Ectodermal cell (in vitro differentiated cells): ENCODE results near the gene HSD17B3. TPM values are rescaled to one million over a fixed set of nuclear protein-coding genes. Genes with fewer than 3 reads are reported as not detected.

Experiments used
- H3K27ac ChIP-seq: 2 replicates; pipeline ENCODE4 v1.7.0; 2013; ENCODE audit warnings: mild to moderate bottlenecking, low read depth, low read length; ENCODE audit not compliant: insufficient read depth, poor library complexity, severe bottlenecking
- H3K27me3 ChIP-seq: 2 replicates; pipeline ENCODE4 v1.7.0; 2013; ENCODE audit warnings: mild to moderate bottlenecking, low read length; ENCODE audit not compliant: insufficient read depth, control insufficient read depth, poor library complexity, severe bottlenecking
- H3K36me3 ChIP-seq: one replicate; pipeline ENCODE4 v1.7.0; 2013; ENCODE audit warnings: low read length; ENCODE audit not compliant: control insufficient read depth, insufficient read depth
- H3K4me1 ChIP-seq: one replicate; pipeline ENCODE4 v1.7.0; 2013; ENCODE audit warnings: low read length; ENCODE audit not compliant: control insufficient read depth, insufficient read depth
- H3K4me3 ChIP-seq: 2 replicates; pipeline ENCODE4 v1.7.0; 2013; ENCODE audit warnings: low read depth, low read length, control low read depth; ENCODE audit not compliant: insufficient read depth
- H3K9me3 ChIP-seq: 2 replicates; pipeline ENCODE4 v1.7.0; 2013; ENCODE audit warnings: mild to moderate bottlenecking, low read length, moderate library complexity; ENCODE audit not compliant: control insufficient read depth
- WGBS, 2 experiments: methylation state at CpG; one replicate each; pipeline ENCODE4 v1.1.7; 2013; ENCODE audit warnings: missing lambda C conversion rate in 2 of 2; 5-methylcytosine and 5-hydroxymethylcytosine counted together
- polyA plus RNA-seq, 4 experiments: library from polyadenylated mRNA; stranded (reverse); fragments of 50-300 nt; gene quantifications; one replicate each; pipeline ENCODE4 v1.2.3, GENCODE V29; 2013

The HSD17B3 gene
- not detected for polyA plus RNA-seq (2013, experiment 1 of 4)
- not detected for polyA plus RNA-seq (2013, experiment 2 of 4)
- not detected for polyA plus RNA-seq (2013, experiment 3 of 4)
- not detected for polyA plus RNA-seq (2013, experiment 4 of 4)

DNA sequence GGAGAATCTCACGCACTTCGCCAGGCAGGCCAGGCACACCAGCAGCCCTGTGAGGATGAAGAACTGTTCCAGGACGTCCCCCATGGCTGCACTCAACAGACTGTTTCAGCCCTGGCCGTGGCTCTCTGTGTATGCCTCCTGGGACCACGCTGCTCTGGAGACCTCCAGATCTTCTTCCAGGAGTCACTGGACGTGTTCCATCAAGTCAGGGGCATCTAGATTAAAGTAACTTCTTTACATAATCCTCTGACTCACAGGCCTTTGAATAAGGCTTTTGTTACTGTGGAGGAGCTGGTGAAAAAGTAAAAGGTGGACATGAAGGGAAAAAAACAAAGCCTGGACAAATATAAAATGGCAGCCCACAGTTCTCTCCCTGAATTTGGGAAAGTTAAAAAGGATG is at the start of gene HSD17B3:
HSD17B3 (minus strand) TSS at position 156 of the 400 bp plus-strand sequence; CDS start at position 84, 72 bp downstream.
- no peak within 1 kb of the TSS for H3K27ac ChIP-seq
- H3K9me3 ChIP-seq: no peaks in the 10 kb centered on the region
- no peak within 1 kb of the TSS for H3K4me3 ChIP-seq
- 90 to 94% methylated on average over 6 of the region's 6 CpGs for WGBS, 2 experiments
- H3K4me1 ChIP-seq: no peaks in the 10 kb centered on the region
- no peaks in the 10 kb centered on the region for H3K36me3 ChIP-seq
- H3K27me3 ChIP-seq: no peaks in the 10 kb centered on the region

DNA sequence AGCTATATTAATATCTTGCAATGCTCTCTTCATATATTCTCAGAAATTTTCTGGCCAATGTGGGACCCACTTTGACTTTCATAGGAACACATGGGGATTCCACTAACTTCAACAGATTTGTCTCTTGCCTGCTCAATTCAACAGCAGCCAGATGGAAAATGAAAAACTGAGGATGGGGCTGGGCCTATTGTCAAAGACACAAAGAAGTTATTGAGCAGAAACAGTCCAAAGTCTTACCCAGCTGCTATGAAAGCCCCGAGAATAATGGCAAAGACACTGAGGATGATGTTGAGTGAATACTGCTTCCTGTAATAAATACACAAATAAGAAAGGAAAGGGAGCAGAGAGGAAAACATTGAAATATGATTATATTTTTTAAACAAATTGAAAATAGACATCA is 48.9 kb upstream of the HSD17B3 start:
- WGBS, 2 experiments: 90% methylated on average over 1 of the region's 1 CpG; no CpG with 5 or more reads in 1 of the 2 experiments
- H3K4me1 ChIP-seq: no peaks in the 10 kb centered on the region
- no peaks in the 10 kb centered on the region for H3K9me3 ChIP-seq
- H3K4me3 ChIP-seq: no peak overlapping the region
- H3K27me3 ChIP-seq: no peaks in the 10 kb centered on the region
- H3K27ac ChIP-seq: no peak overlapping the region
- no peaks in the 10 kb centered on the region for H3K36me3 ChIP-seq

- 97 to 99% methylated on average over 5 of the region's 5 CpGs for whole genome bisulfite sequencing, 2 experiments
- Histone ChIP-seq H3K4me3 (no peak overlapping the region), H3K9me3 (no peaks in the 10 kb centered on the region), H3K4me1 (peaks cover 7% of the 10 kb centered on the region), H3K27ac (no peak overlapping the region), H3K27me3 (no peaks in the 10 kb centered on the region), H3K36me3 (no peaks in the 10 kb centered on the region)
Observed at GRCh38 chr9:96348261-96348660, 46.3 kb upstream of the HSD17B3 start.

GRCh38 chr9:96345551-96345950 is 43.6 kb upstream of the HSD17B3 start:
- no peaks in the 10 kb centered on the region for H3K27me3 ChIP-seq
- peaks cover 11% of the 10 kb centered on the region for H3K4me1 ChIP-seq
- H3K36me3 ChIP-seq: no peaks in the 10 kb centered on the region
- 89 to 92% methylated on average over 9 of the region's 9 CpGs for WGBS, 2 experiments
- H3K27ac ChIP-seq: peak overlapping the region; percentile 33
- no peaks in the 10 kb centered on the region for H3K9me3 ChIP-seq
- H3K4me3 ChIP-seq: no peak overlapping the region

GRCh38 chr9:96344458-96345180 is 42.6 kb upstream of the HSD17B3 start:
- Histone ChIP-seq H3K9me3 (no peaks in the 10 kb centered on the region), H3K27ac (no peak overlapping the region), H3K36me3 (no peaks in the 10 kb centered on the region), H3K4me3 (no peak overlapping the region), H3K27me3 (no peaks in the 10 kb centered on the region), H3K4me1 (peaks cover 11% of the 10 kb centered on the region)
- 96 to 100% methylated on average over 1 to 3 of the region's 6 CpGs for WGBS, 2 experiments

GRCh38 chr9:96343515-96344360 is 41.8 kb upstream of the HSD17B3 start:
- Histone ChIP-seq H3K9me3 (no peaks in the 10 kb centered on the region), H3K4me1 (peaks cover 11% of the 10 kb centered on the region), H3K4me3 (no peak overlapping the region), H3K36me3 (no peaks in the 10 kb centered on the region), H3K27me3 (no peaks in the 10 kb centered on the region), H3K27ac (peak overlapping the region; percentile 62)
- 59% methylated on average over 3 to 4 of the region's 5 CpGs for WGBS, 2 experiments

GRCh38 chr9:96342571-96343245 is 40.7 kb upstream of the HSD17B3 start:
- WGBS, 2 experiments: 90 to 92% methylated on average over 20 of the region's 20 CpGs

DNA sequence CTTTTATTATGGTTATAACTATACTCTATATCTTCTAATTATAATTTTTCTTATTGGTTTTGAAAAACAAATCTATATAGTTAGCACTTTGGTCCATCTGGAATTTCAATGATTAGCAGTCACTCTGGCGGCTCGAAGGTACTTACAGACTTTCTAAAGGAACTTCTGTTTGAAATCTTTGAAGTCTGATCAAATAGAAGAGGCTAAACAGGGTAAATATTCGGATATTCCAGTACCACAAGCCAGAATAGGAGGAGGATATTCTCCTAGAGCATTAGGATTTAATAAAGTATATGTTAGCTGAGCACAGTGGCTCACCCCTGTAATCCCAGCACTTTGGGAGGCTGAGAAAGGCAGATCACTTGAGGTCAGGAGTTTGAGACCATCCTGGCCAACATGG is 38.7 kb upstream of the HSD17B3 start:
- Histone ChIP-seq H3K27me3 (no peaks in the 10 kb centered on the region), H3K9me3 (no peaks in the 10 kb centered on the region), H3K36me3 (no peaks in the 10 kb centered on the region), H3K27ac (no peak overlapping the region), H3K4me3 (no peak overlapping the region), H3K4me1 (peaks cover 11% of the 10 kb centered on the region)
- WGBS, 2 experiments: 94 to 96% methylated on average over 3 of the region's 3 CpGs

More at GRCh38 chr9:96342571-96343245, 40.7 kb upstream of the HSD17B3 start:
- Histone ChIP-seq H3K36me3 (no peaks in the 10 kb centered on the region), H3K4me1 (peaks cover 11% of the 10 kb centered on the region), H3K27ac (no peak overlapping the region), H3K4me3 (no peak overlapping the region), H3K9me3 (no peaks in the 10 kb centered on the region), H3K27me3 (no peaks in the 10 kb centered on the region)

GRCh38 chr9:96338299-96338698 is 36.3 kb upstream of the HSD17B3 start:
- no peak overlapping the region for H3K27ac ChIP-seq
- no peaks in the 10 kb centered on the region for H3K27me3 ChIP-seq
- H3K4me3 ChIP-seq: no peak overlapping the region
- no peaks in the 10 kb centered on the region for H3K36me3 ChIP-seq
- 100% methylated on average over 3 of the region's 3 CpGs; no CpG with 5 or more reads in 1 of the 2 experiments for WGBS, 2 experiments
- H3K9me3 ChIP-seq: no peaks in the 10 kb centered on the region
- peaks cover 5% of the 10 kb centered on the region for H3K4me1 ChIP-seq
